ENCODE data around the gene ASCC3. TPM values are rescaled to one million over a fixed set of nuclear protein-coding genes. Genes with fewer than 3 reads are reported as not detected.

ASCC3 gene
- total and polyA plus RNA-seq, 2 donors (not counting 3 experiments of a cell fraction or from before 2014, with no cell fraction given): 15.7 to 57.2 TPM

- TF ChIP-seq MYC (IDR thresholded peaks at IDR 0.05; ENCODE audit: low read depth, low read length) (no peak), CTCF (IDR thresholded peaks at IDR 0.05; ENCODE audit: extremely low read depth in 1 of 2, insufficient read depth in 1 of 2, low read depth in 1 of 2, low read length in 2 of 2) (no peak), JUN (IDR thresholded peaks at IDR 0.05; ENCODE audit: borderline replicate concordance, insufficient read depth, insufficient read length, low read depth) (no peak), EZH2 (IDR thresholded peaks at IDR 0.05; ENCODE audit: borderline replicate concordance, low read depth, low read length, severe bottlenecking) (no peak), GATA2 (IDR thresholded peaks at IDR 0.05; ENCODE audit: insufficient read depth, insufficient read length, low read depth, low read length) (no peak), MAX (IDR thresholded peaks at IDR 0.05; ENCODE audit: insufficient read depth, insufficient read length) (no peak), POLR2A (IDR thresholded peaks at IDR 0.05; ENCODE audit: low read depth, low read length) (no peak), POLR2AphosphoS5 (IDR thresholded peaks at IDR 0.05; ENCODE audit: insufficient read depth, low read depth, low read length) (no peak), FOS (IDR thresholded peaks at IDR 0.05; ENCODE audit: borderline replicate concordance, insufficient read depth, low read length) (no peak)
- intact Hi-C loops (cut with micrococcal nuclease): no loop called here
- Histone ChIP-seq H3K9me1 (replicated peaks; ENCODE audit: control insufficient read depth, extremely low read depth, insufficient read depth, low read length) (no peaks in the 10 kb centered on the region), H3K9me3 (replicated peaks; ENCODE audit: control insufficient read depth, insufficient read depth, low read length) (no peaks in the 10 kb centered on the region), H3K36me3 (ENCODE audit: control insufficient read depth in 2 of 2, extremely low read depth in 1 of 2, insufficient read depth in 2 of 2, low read length in 2 of 2) (no peaks in the 10 kb centered on the region), H2AFZ (ENCODE audit: low read depth, low read length) (no peak overlapping the region), H3K4me3 (replicated peaks in 1 of 3; ENCODE audit: insufficient read depth in 1 of 3, low read depth in 1 of 3, low read length in 3 of 3) (no peak overlapping the region), H3K4me2 (ENCODE audit: insufficient read depth, low read length) (no peak overlapping the region), H3K79me2 (ENCODE audit: control insufficient read depth, insufficient read depth, low read length) (no peaks in the 10 kb centered on the region), H3K4me1 (ENCODE audit: control insufficient read depth, extremely low read depth, insufficient read depth, low read length) (no peaks in the 10 kb centered on the region), H4K20me1 (replicated peaks; ENCODE audit: control insufficient read depth, extremely low read depth, insufficient read depth, low read length) (no peaks in the 10 kb centered on the region), H3K27me3 (ENCODE audit: control insufficient read depth in 2 of 2, insufficient read depth in 2 of 2, low read length in 2 of 2) (no peaks in the 10 kb centered on the region), H3K9ac (replicated peaks; ENCODE audit: extremely low read depth, insufficient read depth, low read length) (no peak overlapping the region), H3K27ac (ENCODE audit: insufficient read depth, low read depth, low read length) (no peak overlapping the region)
- BruUV-seq (replicated peaks): no TSS peak
- DNase-seq (ENCODE audit: low read depth, low spot score) (no peak), FAIRE-seq (no peak)
- ChIA-PET POLR2A (no interaction called here), CTCF (interaction anchor here (1.3 kb wide), 2 partner anchors 17 to 70 kb away, joined by 3 to 4 read pairs; no protein-coding TSS in a partner anchor)
- dilution Hi-C loops (cut with MboI; ENCODE audit: extremely low pct_ligation_motif_present, low sequenced_read_pairs): no loop called here
Measured at GRCh38 chr6:100790084-100790483, 91.0 kb downstream of the ASCC3 start.
